Measurements from ENCODE around the gene AP2B1.
"Not testable (repeated sequence)": the region's sequence is repeated elsewhere in the genome, so short reads cannot be mapped to it uniquely, and the experiment has no call there.

Gene AP2B1

GRCh38 chr17:35575759-35576158 is 11.4 kb upstream of the AP2B1 start:
- DNase-seq (ENCODE audit: low read depth, low spot score), result no peak

GRCh38 chr17:35577830-35578196 is 9.3 kb upstream of the AP2B1 start:
- DNase-seq (ENCODE audit: low read depth, low spot score), result no peak

GRCh38 chr17:35578197-35578928 is 8.8 kb upstream of the AP2B1 start, which contains the start of gene PEX12:
Gene PEX12, minus strand, starts transcription at chr17:35578571. Its CDS starts 550 bp downstream, at chr17:35578021.
- peak; percentile 90 for DNase-seq (ENCODE audit: low read depth, low spot score)

GRCh38 chr17:35578929-35579432 is 8.1 kb upstream of the AP2B1 start:
- DNase-seq (ENCODE audit: low read depth, low spot score), result no peak

GRCh38 chr17:35584061-35584460 is 3.1 kb upstream of the AP2B1 start:
- DNase-seq (ENCODE audit: low read depth, low spot score), result no peak

- no peak for DNase-seq (ENCODE audit: low read depth, low spot score)
These were observed 501 bp upstream of the AP2B1 start for GRCh38 chr17:35586569-35587073.

DNA sequence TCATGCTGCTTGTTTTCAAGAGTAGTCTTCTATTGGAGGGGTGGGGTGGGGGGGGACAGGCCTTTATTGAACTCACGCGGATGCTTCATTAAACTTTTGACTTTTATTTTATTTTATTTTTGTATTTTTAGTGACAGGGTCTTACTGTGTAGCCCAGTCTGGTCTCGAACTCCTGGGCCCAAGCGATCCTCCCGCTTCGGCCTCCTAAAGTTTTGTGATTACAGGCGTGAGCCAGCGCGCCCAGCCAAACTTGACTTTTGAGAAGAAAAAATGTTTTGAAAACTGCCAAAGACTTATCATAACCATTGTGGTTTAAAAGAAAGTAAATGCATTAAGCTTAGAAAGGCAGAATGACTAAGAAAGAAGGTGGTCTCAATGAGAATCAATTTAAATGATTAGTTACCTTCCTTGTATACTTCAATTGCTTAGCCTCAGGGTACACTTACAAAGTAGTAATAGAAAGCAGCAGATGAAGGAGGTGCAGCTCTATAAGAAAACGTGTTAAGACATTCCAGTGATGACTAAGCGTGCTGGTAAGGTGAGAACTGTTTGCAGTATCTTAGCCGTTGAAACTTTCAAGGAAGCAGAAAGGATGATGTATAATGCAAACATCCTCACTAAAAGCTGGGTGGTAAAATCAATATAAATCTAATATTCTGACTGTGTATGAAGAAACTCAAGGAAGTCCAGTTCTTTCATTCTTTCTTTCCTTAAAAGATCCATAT is 1.2 kb downstream of the AP2B1 start:
- DNase-seq (ENCODE audit: low read depth, low spot score), result peak; percentile 61

DNA sequence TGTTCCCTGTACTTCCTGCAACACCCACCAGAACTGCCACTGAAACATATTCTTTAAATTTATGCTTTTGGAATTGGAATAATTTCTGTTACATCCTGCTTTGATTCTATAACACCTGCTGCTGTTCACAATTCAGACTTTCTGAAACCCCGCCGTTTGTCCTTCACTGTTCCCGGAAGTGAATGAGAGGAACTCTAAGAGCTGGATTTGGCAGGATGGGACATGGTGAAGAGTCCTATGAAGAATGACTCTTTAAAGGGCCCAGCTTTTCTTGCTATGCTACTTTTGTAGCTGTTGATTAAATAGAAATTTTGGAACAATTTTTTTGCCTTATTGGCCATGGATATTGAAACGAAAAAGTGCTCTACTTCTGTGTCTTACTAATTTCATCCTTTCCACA is 8.9 kb downstream of the AP2B1 start:
- DNase-seq (ENCODE audit: low read depth, low spot score), result no peak

GRCh38 chr17:35596530-35597233 is 9.6 kb downstream of the AP2B1 start:
- DNase-seq (ENCODE audit: low read depth, low spot score), result peak; percentile 86

DNA sequence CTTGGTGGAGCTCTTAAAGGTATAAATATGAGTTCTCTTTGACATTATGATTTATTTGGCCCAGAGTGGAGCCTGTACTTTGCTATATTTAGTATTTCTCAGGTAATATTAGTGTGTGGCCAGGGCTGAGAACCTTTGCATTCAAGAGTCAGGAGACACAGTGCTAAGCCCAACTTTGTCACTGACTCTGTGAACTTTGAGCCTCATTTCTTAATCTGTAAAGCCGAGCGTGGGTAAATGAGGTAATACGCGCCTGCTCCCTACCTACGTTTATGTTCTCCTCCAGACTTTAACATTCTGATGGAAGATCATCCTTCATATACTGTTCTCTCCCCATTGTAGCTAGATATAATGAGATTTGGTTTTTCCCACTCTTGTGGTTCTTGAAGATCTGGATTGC is 10.5 kb downstream of the AP2B1 start:
- DNase-seq (ENCODE audit: low read depth, low spot score), result no peak

- no peak for DNase-seq (ENCODE audit: low read depth, low spot score)
These were observed 16.6 kb downstream of the AP2B1 start for GRCh38 chr17:35603674-35604073.

- DNase-seq (ENCODE audit: low read depth, low spot score), result no peak
These were observed 18.6 kb downstream of the AP2B1 start for GRCh38 chr17:35605678-35606077.

DNA sequence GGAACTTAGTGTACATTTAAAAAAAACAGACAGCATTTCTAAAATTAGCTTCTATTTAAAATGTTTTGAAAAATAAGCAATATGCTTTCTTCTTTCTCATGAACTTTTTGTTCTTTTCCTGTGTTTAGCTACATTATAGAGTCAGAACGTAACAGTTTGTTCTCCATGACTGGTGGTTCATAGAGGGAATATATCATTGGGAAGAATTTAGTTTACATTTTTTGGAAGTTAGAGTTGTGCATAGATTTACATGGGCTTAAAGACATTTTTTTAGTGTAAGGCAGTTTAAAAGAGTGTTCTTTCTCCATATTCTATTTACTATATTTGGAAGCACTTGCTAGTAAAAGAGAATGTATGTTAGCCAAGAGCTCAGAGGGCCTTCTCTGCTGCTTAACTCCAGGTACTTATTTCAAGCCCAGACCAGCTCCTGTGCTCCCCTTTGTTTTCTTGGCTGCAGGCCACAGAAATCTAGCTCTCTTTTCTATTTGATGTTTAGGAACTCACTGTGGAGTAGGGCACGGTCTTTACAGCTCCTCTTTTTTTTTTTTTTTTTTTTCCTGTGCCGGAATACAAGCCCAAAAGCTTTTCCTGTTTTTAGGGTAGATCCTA is 20.2 kb downstream of the AP2B1 start:
- DNase-seq (ENCODE audit: low read depth, low spot score), result no peak

DNA sequence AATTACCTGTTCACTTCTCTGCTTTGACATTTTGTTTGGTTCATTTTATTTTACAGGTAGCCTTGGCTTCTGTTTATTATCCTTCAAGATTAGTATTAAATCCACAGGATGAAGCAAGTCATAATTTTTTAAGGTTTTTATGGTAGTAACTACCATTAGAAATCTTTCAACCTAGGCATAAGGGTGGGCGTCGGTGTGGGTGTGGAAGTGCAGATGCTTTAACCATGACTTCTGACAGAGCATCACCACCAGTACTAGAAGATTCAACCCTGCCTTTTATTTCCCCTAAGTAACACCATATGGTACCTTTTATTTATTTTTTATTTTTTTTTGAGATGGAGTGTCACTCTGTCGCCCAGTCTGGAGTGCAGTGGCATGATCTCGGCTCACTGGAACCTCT is 22.7 kb downstream of the AP2B1 start:
- DNase-seq (ENCODE audit: low read depth, low spot score), result no peak

DNA sequence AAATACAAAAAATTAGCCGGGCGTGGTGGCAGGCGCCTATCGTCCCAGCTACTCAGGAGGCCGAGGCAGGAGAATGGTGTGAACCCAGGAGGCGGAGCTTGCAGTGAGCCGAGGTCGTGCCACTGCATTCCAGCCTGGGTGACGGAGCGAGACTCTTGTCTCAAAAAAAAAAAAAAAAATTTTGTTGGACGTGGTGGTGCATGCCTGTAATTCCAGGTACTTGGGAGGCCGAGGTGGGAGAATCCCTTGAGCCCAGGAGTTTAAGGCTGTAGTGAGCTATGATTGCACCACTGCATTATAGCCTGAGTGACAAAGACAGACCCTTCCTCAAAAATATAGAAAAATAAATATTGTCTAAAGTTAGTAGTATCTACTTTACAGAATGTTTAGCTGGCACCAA is 23.6 kb downstream of the AP2B1 start:
- not testable (repeated sequence) for DNase-seq (ENCODE audit: low read depth, low spot score)

GRCh38 chr17:35612924-35613521 is 25.9 kb downstream of the AP2B1 start:
- DNase-seq (ENCODE audit: low read depth, low spot score), result peak; percentile 23

GRCh38 chr17:35614810-35615209 is 27.7 kb downstream of the AP2B1 start:
- no peak for DNase-seq (ENCODE audit: low read depth, low spot score)

DNA sequence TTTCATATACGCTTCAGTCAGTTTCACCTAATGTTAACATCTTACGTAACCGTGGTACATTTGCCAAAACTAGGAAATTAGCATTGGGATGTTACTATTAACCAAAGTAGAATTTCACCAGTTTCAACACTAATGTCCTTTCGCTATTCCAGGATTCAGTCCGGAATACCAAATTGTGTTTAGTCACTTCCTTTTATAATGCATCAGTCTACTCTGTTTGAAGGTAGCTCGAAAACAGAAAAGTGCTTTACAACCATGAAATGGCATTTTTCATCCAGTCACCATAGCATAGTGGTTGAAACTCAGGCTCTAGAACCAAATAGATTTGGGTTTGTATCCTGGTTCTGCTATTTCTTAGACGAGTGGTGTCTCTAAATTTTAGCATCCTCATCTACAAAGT is 29.4 kb downstream of the AP2B1 start:
- DNase-seq (ENCODE audit: low read depth, low spot score), result no peak

DNA sequence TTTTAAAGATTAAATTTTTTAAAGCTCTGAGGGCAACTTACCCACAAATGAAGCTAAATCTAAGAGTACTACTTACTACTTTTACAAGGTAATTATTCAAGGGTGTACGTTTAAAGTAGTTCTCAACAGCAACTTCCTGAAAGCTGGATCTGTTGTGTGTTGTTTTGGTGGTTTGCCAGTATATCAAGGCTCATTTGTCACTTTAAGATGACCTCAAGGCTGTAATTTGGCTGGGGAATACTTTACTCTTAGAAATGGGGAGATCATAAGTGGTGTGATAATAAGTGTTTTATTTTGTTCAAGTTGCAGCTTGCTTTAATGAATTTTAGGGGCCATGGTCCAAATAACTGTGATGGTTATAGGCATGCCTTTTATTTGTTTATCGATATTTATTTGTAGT is 30.4 kb downstream of the AP2B1 start:
- DNase-seq (ENCODE audit: low read depth, low spot score), result no peak

- no peak for DNase-seq (ENCODE audit: low read depth, low spot score)
These were observed 31.5 kb downstream of the AP2B1 start for GRCh38 chr17:35618628-35619027.

DNA sequence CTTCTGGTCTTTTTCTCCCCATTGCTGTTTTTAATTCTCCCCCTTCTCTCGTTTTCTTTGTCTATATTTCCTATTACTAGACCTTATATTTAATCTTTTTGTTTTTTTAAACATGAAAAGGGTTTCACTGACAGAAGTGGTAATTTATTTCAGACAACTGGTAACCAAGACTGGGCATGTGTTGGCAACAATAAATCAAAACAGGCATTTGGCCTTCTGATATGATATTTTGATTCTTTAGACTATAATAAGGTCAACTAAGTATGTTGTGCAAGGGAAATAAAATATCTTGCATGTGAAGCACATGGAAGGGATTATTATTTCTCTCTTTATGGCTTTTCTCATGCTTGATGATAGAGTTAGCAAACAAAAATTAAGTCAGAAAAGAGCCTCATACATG is 34.6 kb downstream of the AP2B1 start:
- no peak for DNase-seq (ENCODE audit: low read depth, low spot score)
